Fibroblast of the aortic adventitia (primary cell): ENCODE data around the gene SIVA1. TPM values are rescaled to one million over a fixed set of nuclear protein-coding genes. Genes with fewer than 3 reads are reported as not detected.

Experiments
- DNase-seq: peaks from one replicate; pipeline ENCODE4 v3.0.0-alpha.2; 2010; ENCODE audit warnings: low read depth
- H3K4me3 ChIP-seq: 2 replicates; pipeline ENCODE4 v1.5.1; 2011; ENCODE audit warnings: low read depth, mild to moderate bottlenecking, control low read depth, low read length, moderate library complexity
- CTCF ChIP-seq: IDR thresholded peaks from 2 replicates; pipeline ENCODE4 v1.5.1; 2011; ENCODE audit warnings: mild to moderate bottlenecking, low read length, control low read depth, inconsistent platforms; ENCODE audit not compliant: insufficient read depth
- total RNA-seq: library from RNA; depleted of rRNA; stranded (reverse); fragments of >200 nt; gene quantifications from 2 replicates; pipeline ENCODE4 v1.2.3, GENCODE V29; 2012; ENCODE audit warnings: low replicate concordance

SIVA1 gene
- total RNA-seq, 1 donor: 87.3 TPM

GRCh38 chr14:104803280-104803911 lies 50.4 kb downstream of the SIVA1 start:
- no peak for DNase-seq
- TF ChIP-seq CTCF: no peak
- H3K4me3 ChIP-seq: no peak overlapping the region

DNA sequence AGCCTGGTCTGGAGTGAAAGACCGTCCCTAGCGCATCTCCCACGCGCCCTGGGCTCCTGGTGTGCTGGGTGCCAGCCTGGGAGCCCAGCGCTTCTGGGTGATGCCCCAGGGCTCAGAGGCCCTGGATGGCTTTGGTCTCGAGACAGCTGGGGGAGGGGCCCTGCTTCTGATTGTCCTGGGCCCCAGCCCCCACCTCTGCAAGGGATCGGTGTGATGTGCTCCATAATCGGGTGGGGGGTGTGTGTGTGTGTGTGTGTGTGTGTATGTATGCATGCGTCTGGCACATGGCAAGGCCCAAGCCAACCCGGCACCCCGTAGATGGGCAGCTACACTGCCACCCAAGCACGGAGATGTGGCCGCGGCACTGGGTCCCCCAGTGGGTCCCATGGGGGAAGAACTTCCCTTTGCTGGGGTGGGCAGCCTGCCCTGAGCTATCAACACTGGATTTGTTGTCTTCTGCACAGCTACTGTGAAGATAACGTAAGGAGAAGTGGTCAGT lies 51.0 kb downstream of the SIVA1 start:
- no peak overlapping the region for H3K4me3 ChIP-seq
- DNase-seq: no peak
- TF ChIP-seq CTCF: no peak

DNA sequence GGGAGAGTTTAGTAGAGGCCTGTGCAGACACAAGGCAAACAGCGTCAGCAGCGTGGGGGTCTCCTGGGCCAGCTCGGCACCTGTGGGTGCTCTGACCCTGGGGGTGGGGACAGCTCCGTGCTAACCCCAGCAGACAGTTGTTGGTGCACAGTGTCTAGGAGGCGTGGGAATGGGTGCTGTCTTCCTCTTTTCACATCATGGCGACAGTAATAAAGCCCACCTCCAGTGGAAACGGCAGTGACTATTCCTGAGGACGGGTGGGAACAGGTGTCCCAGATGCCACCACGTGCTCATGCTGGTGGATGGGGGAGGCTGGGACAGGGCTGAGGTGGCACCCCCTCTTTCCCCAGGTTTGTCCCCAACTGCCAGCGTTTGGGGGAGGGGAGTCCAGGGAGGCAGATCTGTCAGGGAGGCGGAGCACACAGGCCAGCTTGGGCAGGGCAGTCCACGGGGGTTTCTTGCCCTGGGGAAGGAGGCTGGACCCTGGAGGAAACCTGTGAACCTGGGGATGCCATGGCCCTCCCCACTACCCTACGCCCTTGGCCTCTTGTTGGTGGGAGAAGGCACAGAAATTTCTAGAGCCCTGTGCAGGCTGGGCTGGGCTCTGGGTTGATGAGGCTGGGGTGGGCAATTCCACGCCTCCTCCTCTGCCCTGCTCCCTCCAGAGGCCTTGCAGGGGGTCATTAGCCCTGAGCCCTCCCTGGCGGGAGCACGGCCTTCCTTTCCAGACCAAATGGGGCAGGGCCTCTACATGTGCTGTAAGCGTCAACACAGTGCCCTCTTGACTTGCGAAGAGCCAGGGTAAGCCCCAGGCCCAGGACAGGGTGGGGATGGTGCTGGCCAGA lies 51.8 kb downstream of the SIVA1 start:
- no peak for DNase-seq

GRCh38 chr14:104805326-104805678 lies 52.4 kb downstream of the SIVA1 start:
- TF ChIP-seq CTCF: no peak
- H3K4me3 ChIP-seq: no peak overlapping the region
- DNase-seq: peak; percentile 72

More for the DNA sequence above, 51.8 kb downstream of the SIVA1 start:
- TF ChIP-seq CTCF: no peak
- no peak overlapping the region for H3K4me3 ChIP-seq

DNA sequence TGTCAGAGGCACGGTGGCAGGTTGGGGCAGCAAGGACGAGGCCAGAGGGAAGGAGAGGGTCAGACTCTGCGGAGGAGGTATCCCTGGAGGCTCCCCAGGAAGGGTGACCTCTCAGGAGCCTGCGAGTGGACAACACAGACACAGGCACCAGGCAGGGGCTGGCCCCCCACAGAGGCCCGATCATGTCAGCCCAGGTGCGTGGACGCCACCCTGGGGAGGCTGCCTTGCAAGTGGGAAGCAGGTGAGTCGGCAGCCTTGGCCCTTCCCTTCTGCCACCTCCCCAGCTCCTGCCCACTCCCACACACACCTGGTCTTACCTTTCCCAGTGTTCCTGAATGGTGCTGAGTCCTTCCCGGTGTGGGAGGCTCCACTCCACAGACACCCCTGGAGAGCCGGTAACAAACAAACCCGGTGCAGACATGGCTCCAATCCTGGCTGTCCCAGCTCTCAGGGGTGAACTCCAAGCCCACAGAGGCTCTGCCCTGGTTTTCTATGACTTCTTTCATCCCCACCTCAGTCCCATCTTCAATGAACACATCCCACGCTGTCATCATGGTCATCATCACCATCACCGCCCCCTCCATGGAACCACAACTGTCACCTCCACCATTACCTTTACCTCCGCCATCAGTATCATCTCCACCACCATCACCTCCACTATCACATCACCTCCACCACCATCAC lies 53.1 kb downstream of the SIVA1 start:
- H3K4me3 ChIP-seq: no peak overlapping the region
- DNase-seq: no peak
- TF ChIP-seq CTCF: no peak

GRCh38 chr14:104806625-104807465 lies 53.9 kb downstream of the SIVA1 start:
- TF ChIP-seq CTCF: no peak
- DNase-seq: no peak
- no peak overlapping the region for H3K4me3 ChIP-seq
